GM21360 (cell line): ENCODE measurements around the gene INVS.

Experiments used
- ATAC-seq: cut with Tn5 transposase; IDR thresholded peaks from one replicate; pipeline ENCODE4 v1.9.1; 2021; ENCODE audit warnings: mild to moderate bottlenecking, moderate library complexity; ENCODE audit not compliant: unreplicated experiment

INVS gene

DNA sequence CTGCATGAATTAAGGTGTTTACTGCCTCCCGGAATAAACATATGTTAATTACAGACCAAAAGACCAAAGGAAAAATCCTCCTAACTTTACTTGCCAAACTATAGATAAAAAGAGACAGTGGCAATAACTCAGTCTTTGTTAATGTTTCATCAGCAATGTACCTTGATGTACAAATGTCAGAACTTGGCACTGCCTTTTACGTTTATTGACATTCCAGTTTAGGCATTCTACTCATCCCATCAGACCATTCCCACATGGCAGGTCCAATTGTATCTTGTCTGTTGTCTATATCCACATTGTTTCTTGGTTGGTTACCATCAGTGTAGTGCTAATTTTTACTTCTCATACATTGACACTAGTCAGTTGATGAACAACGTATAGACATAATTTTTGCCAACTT is 168.2 kb downstream of the INVS start:
- ATAC-seq: no peak

DNA sequence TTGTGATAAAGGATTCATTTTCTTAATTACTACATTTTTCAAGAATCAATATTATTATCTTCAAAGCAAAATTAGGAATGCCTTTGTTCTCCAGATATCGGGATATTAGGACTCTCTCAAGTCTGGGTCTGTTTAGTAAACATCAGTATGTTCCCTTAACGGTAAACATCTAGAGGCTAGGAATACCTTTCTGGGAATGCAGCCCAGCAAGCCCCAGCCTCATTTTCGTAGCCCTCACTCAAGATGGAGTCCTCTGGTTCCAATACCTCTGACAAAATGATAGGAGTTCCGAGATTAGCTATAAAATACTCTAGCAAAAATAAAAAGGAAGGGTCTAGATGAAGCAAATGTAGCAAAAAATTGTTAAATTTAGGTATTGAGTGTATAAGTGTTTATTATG is 169.2 kb downstream of the INVS start:
- ATAC-seq: no peak

DNA sequence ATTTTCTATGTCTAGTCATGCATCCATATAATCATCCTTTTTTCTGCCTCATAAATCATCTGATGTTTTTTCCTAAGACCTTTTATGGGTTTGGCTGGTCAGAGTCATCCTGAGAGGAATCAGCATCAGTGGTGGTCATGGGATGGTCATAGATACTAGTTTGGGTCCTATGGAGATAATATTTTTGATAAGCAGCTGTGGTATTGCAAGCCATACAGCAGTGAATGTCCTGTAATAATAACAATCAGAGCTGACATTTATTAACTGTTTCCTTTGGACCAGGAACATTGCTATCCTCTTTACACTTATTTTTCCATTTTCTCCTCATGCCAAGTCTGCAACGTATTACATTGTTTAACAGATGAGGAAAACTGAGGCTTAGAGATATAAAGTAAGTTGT is 170.6 kb downstream of the INVS start:
- ATAC-seq: no peak

DNA sequence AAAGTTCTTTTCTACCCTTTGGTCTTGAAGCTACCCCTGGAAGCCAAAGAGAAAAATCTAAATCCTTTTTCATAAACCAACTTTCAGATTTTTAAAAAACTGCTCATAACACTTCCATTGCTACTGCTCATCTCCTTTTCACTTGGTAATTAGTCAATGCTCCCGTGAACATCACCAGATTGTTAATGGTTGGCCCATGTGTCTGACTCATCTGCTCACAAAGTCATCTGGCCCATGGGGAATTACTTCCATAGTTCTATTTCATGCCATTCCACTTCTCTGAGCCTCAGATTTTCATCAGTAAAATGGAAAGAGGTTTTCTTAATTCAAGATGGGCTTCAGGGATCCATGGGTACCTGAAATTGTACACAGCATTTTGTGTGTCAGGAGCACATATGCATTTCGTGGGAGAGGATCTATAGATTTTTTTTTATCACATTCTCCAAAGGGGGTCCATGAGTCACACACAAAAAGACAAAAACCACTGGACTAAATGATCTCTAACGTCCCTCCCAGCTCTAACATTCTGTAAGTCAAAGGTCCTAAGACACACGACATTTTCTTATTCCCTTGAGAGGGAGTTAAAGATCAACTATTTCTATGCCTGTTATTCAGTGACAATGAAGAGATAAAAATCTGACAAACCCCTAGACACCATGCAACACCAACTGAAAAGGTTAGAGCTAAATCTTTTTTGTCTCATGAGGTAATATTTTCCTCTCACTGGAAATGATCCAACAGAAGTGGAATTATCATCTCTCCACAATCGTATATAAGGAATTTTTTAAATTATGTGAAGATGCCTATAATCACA is 178.3 kb downstream of the INVS start:
- no peak for ATAC-seq

DNA sequence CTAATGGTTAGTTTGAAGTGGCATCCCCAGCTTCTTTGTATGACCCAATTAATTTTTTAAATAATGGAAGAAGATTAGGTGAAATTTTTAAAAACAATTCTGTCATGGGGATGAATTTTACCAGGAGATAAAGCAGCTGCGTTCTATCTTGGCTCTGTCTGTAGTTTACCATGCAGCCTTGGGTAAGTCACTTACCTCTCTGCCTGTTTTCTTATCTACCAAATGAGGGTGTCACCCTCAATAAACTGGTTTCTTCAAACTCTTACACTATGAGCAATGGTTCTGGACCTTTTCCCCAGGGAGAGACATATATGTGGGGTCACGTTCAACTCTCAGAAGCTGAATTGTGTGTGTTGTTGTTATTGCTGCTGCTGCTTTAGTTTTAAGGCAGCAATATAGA is 182.0 kb downstream of the INVS start:
- ATAC-seq: no peak

DNA sequence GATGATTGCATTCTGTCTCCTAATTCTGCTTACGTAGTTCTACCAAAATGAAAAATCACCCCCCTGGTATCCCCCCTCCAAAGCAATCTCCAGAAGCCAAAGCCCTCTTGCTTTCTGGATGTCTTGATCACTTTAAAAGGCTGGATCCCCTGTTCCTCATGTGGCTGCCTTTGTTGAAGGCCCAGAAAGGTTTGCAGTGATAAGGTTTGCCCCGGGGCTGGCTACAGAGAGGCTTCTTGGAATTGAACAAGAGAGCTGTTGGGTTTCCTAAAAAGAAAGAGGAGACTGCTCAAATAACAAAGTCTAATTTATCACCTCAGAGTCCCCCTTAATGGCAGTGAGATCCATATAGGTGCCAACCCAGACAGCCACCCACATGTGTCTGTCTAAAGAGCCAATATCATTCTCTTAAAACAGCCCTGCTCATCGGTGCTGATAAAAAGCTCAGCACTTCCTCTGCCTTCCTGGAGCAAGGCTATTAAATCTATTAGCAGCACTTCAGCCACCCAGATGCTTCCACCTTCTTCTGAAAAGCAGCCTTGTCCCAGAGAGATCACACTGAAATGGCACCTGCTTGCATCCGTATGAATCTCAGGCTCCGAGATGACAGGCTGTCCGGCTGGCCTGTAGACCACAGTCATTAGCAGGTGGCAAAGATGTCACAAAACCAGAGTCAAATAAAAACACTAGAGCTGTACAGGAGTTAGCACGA is 182.8 kb downstream of the INVS start:
- ATAC-seq: no peak

DNA sequence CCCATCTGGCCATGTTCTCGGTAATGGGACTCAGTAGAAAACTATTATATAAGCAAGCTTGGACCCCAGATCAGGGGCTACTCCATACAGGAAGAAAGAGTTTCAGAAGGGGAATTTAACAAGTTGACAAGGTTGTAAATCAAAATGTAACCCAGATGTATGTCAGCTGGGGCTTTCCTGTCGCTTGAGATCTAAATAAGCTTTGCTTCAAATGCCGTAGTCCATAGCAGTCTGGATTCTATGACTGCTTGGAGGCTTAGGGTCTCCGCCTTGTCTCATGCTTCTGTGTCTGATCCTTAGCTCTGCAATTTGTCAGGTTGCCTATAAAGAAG is 183.3 kb downstream of the INVS start:
- ATAC-seq: no peak

DNA sequence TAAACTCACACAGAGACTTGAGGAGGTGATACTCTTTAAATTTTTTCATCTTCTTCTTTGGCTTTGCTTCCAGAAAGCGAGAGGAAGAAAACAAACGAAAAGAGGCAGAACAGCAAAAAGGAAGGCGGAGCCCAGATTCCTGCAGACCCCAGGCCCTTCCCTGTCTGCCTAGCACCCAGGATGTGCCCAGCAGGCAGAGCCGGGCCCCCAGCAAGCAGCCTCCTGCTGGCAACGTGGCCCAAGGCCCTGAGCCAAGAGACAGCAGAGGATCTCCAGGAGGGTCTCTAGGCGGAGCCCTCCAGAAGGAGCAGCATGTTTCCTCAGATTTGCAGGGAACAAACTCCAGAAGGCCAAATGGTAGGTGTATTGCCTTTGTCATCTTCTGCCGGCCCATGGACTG is 185.2 kb downstream of the INVS start:
- ATAC-seq: no peak

DNA sequence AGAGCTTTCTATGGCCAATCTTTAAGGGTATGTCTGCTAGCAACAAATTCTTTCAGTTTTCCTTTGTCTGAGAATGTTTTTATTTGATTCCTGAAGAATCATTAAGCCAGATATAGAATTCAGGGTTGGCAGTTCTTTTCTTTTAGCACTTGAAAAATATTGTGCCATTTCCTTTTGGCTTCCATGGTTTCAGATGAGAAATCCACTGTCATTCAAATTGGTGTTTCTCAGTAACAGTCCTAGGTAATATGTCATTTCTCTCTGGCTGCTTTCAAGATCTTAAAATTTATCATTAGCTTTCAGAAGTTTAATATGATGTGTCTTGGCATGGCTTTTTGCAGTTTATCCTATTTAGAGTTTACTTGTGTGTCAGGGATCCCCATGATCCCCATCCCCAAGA is 186.0 kb downstream of the INVS start:
- ATAC-seq: no peak

DNA sequence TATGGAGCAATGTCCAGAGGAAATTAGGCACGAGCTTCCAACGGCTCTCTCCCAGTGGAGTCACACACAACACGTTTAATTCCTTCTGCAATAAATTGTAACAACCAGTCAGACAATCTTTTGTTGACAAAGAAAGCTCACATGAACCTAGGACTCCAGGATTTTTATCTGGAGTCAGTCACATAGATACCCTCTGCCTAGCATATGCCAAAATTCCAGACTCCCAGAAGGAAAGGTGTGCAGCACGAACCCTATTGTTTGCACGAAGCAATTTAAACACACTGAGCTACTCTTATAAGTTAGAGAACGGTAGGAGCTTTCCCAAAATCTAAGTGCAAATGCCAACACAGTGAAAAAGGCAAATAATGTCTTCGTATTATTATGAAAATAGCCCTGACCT is 186.6 kb downstream of the INVS start:
- ATAC-seq: no peak

DNA sequence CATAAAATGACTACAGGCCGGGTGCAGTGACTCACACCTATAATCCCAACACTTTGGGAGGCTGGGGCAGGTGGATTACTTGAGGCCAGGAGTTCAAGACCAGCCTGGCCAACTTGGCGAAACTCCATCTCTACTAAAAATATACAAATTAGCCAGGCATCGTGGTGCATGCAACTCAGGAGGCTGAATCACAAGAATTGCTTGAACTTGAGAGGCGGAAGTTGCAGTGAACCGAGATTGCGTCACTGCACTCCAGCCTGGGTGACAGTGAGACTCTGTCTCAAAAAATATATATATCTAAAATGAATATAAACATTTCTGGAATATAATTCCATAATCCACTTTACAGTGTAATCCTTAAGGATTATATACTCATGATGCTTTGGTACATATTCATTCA is 187.2 kb downstream of the INVS start:
- ATAC-seq: no peak

DNA sequence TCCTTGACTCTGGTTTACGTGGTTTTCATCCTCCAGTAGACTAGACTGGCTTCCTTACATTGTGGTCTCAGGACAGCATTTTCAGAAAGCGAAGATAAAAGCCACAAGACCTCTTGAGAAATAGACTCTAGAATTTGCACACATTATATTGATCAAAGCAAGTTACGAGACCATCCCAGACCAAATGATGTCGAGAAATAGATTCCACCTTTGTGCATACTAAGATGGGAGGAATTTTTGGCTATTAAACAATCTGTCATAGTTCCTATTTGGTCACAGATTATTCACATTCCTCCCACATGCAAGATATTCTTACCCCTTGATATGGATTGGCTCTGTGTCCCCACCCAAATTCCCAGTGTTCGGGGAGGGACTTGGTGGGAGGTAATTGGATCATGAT is 188.1 kb downstream of the INVS start:
- ATAC-seq: no peak

DNA sequence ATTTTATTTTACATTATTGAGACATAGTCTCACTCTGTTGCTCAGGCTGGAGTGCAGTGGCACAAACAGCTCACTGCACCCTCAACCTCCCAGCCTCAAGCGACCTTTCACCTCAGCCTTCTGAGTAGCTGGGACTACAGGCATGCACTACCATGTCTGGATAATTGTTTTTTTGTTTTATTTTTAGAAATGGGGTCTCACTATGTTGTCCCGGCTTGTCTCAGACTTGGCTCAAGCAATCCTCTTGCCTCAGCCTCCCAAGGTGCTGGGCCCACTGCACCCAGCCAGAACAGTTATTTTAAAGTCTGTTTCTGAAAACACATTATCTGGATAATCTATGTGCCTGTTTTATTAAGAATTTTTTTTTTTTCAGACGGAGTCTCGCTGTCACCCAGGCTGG is 191.7 kb downstream of the INVS start:
- no peak for ATAC-seq

DNA sequence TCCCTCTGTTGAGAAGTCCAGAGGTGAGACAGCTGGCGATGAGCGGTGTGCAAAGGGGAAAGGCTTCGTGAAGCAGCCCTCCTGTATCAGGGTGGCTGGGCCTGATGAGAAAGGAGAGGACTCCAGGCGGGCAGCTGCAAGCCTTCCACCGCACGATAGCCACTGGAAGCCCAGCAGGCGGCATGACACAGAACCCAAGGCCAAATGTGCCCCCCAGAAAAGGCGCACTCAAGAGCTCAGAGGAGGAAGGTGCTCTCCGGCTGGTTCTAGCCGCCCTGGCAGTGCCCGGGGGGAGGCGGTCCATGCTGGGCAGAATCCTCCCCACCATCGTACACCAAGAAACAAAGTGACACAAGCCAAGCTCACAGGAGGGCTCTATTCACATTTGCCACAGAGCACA is 193.4 kb downstream of the INVS start:
- ATAC-seq: no peak

DNA sequence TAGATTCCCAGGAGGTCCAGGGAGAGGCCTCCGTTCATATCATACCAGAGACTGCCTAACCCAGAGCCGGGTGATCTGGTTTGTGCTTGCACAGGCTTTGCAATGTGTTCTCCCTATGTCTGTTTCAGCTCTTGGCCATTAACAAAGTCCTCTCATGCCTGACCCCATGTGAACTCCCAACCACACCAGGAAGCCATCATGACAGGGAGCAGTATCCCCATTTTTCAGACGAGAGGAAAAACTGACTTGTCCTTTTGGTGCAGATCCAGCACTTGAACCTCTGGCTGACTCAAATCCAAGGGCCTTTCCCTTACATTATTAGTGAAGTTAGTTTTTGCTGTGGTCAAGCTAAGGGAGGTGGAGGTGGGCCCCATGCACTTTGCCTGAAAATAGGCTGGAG is 195.3 kb downstream of the INVS start:
- ATAC-seq: no peak

DNA sequence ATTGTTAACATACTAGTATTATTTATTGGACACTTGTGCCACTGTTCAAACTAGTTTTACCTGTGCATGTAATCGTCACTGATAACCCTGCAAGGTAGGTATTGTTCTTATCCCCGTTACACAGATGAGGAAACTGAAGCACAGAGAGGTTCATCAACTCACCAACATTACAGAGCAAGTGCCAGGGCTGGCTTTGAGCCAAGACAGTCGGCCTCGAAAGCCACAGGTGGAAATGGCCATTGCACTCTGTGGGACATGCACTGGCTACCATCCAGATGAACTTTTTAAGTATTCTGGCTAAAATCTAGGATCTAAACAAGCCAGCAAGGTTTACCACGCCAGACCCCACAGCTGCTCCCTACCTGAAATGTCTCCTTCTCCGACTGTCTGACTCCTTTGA is 195.8 kb downstream of the INVS start:
- ATAC-seq: no peak

DNA sequence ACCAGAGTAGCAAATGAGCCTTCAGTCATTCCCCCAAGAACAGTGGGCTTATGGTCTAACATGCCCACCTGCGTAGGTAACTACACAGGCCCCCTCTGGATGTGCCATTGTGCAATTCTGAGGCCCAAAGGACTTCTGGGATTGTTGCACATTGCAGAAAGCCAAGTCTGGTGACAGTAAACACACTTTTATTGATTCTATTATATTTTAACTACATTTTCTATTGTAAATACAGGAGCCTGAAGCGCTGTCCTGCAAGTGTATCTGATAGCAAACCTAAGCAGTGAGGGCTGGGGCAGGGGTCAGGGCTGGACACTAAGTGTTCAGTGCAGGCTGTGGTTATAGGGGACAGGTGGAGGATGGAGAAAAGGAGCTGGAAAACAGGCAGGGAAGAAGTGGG is 196.2 kb downstream of the INVS start:
- ATAC-seq: no peak

DNA sequence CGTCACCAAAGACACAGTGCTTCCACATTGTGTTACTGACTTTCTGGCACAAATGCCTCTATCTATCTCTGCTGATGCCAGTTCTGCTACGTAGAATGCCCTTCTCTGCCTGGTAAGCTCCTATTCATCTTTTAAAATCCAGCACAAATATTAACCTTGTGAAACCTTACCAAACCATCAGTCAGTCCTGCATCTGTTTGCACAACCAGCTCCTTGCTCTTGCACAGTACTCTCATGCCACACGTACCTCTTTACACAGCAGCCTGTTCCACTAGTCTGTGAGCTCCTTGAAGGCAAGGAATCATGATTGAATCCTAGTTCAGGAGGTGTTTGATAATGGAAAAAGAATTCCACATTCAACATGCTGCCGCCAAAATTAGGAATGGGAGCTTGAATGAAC is 197.4 kb downstream of the INVS start:
- ATAC-seq: no peak

DNA sequence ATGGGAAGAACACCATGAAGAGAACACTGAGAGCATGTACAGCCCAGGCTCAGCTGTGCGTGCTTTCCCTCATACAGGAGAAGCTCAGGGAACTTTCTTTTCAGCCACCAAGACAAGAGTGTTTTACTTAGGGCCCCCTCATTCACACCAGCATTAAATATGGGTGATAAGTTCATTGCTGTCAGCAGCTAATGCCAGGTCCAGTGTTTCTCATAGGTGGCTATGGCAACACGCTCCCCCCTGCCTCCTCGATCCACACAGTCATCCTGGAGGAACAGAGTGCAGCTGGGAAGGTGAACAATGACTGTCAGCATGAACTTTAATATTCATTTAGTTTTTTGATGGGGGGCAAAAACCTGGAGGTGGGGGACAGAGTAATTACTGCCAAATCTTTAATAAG is 199.3 kb downstream of the INVS start:
- no peak for ATAC-seq

DNA sequence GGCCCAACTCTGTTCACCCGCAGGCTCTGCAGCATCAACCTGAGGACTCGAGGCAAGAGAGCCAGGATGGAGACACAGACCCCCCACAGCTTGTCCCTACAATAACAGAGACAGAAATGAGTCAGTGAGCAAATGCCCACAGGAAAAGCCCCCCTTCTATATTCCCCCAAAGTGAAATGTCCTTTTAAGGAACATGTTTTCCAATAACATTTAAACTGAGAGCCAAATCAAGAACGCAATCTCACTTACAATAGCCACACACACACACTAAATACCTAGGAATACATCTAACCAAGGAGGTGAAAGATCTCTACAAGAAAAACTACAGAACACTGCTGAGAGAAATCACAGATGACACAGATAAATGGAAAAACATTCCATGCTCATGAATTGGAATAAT is 204.7 kb downstream of the INVS start:
- no peak for ATAC-seq

DNA sequence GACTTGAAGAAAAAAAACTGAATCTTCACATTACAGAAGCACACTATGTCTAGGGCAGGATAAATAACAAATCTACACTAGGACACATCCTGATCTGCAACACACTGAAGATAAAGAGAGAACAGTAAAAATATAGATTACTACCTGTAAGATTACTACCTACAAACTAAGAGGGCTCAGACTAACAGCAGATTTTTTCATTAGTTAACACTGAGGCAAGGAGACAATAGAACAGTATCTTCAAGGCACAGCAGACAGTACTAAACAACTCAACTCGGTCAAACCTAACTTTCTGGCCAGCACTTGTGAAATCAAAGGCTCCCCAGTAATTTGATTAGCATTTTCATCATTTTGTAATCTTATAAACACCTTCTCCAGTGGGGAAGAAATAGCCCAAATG is 207.2 kb downstream of the INVS start:
- no peak for ATAC-seq

DNA sequence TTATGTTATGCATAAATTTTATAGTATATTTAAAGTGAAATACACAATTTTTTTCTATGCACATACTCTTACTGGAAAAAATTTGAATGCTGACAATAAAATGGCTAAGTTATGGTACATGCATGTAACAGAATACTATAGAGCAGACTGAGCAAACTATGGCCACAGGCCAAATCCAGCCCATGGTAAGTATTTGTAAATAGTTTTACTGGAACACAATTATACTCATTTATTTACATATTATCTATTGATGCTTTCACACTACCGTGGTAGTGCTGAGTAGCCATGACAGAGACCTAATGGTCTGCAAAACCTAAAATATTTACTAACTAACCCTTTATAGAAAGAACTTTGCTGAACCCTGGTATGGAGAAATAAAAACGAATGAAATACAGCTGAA is 208.0 kb downstream of the INVS start:
- no peak for ATAC-seq
